Astrocyte of the cerebellum (primary cell): ENCODE results near the gene PRIM1.
"Not testable (repeated sequence)": the region's sequence is repeated elsewhere in the genome, so short reads cannot be mapped to it uniquely, and the experiment has no call there.

Experiments
- DNase-seq: peaks from one replicate; pipeline ENCODE4 v3.0.0-alpha.2; 2011; ENCODE audit warnings: low read depth
- H3K4me3 ChIP-seq: 2 replicates; pipeline ENCODE4 v1.5.1; 2011; ENCODE audit warnings: mild to moderate bottlenecking, low read depth, low read length, moderate library complexity
- CTCF ChIP-seq: IDR thresholded peaks from 2 replicates; pipeline ENCODE4 v1.5.1; 2012; ENCODE audit warnings: low read length, low read depth, moderate library complexity, mild to moderate bottlenecking; ENCODE audit errors: missing control alignments
- in situ Hi-C: cut with HindIII; loops from 2 replicates; pipeline ENCODE4 v1.10.0; 2017; ENCODE audit warnings: low sequenced_read_pairs

Gene PRIM1

GRCh38 chr12:56709759-56710376, 42.3 kb downstream of the PRIM1 start:
- no peak for TF ChIP-seq CTCF
- in situ Hi-C loops: no loop called here
- H3K4me3 ChIP-seq: no peak overlapping the region
- DNase-seq: no peak

- DNase-seq, in situ Hi-C loops, H3K4me3 ChIP-seq: not testable (repeated sequence)
These were observed 47.6 kb downstream of the PRIM1 start for GRCh38 chr12:56704522-56704921.

- H3K4me3 ChIP-seq: no peak overlapping the region
- no peak for TF ChIP-seq CTCF
- DNase-seq: no peak
- in situ Hi-C loops: no loop called here
These were observed 53.0 kb downstream of the PRIM1 start for GRCh38 chr12:56699020-56699661.

- no peak for TF ChIP-seq CTCF
- H3K4me3 ChIP-seq: no peak overlapping the region
- no peak for DNase-seq
- in situ Hi-C loops: no loop called here
These were observed 56.6 kb downstream of the PRIM1 start for GRCh38 chr12:56695327-56696101.

GRCh38 chr12:56694161-56694560, 58.0 kb downstream of the PRIM1 start:
- H3K4me3 ChIP-seq: no peak overlapping the region
- DNase-seq: no peak
- in situ Hi-C loops: no loop called here
- no peak for TF ChIP-seq CTCF

- in situ Hi-C loops: no loop called here
- no peak for DNase-seq
- peak overlapping the region; percentile 99 for H3K4me3 ChIP-seq
- no peak for TF ChIP-seq CTCF
These were observed 63.3 kb downstream of the PRIM1 start for GRCh38 chr12:56688846-56689109.
